Endometrium (tissue), 2 donors: Measurements from ENCODE around the gene WASF2.
"Not testable (repeated sequence)": the region's sequence is repeated elsewhere in the genome, so short reads cannot be mapped to it uniquely, and the experiment has no call there.

Experiments used
- FAIRE-seq: peaks from 2 replicates; lab custom pipeline; 2012; peaks lifted over from hg19 to GRCh38; lab: Jason Lieb, UNC
- donor health status: control.
- donor health status: control.

The WASF2 gene

DNA sequence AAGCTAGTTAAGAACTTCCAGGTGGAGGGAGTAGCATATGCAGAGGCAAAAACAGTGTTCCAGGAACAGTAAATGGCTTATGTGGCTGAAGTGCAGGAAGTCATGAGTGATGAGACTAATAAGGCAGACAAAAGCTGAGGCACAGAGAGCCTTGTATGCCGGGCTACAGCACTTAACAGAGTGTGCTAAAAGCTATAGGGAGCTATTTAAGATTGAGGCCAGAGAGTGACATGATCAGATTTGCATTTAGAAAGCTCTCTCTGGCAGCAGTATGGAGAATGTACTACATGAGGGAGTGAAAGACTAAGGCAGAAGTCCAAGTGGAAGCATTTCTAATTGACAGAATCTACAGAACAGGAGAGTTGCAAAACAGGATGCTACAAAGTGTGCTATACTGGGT is 38.6 kb downstream of the WASF2 start:
- no peak for FAIRE-seq

DNA sequence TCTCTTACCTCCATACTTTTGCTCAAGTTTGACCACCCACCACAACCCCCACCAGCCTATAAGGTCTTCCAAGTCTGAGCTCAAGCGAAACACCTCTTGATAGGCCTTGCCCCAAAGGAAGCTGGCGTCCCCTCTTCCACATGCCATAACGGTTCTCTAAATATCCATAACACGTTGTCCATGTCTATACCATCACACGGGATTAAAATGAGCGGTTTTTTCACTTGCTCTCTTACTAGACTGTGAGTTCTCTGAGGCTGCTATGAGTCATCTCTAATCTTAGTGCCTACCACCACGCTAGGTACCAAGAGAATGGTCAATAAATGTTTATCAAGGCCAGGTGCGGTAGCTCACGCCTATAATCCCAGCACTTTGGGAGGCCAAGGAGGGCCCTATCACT is 41.0 kb downstream of the WASF2 start:
- no peak for FAIRE-seq

DNA sequence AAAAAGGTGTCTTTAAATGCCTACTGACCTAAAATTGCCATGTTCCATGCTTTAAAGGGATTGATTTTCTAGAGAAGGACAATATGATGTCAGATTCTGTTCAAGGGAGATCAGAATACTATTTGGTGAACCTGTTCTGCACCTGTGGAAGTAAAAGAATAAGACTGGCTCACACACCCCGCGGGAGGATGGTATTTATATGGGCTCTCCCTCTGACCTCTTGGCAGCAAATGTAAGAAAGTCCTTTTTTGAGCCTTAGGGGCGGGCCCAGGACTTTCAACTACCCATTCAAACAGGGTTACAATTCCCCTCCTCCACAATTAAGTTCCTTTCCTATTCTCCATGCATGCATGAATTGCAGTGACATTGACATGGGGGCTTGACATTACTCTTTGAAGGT is 42.1 kb downstream of the WASF2 start:
- FAIRE-seq, result no peak

DNA sequence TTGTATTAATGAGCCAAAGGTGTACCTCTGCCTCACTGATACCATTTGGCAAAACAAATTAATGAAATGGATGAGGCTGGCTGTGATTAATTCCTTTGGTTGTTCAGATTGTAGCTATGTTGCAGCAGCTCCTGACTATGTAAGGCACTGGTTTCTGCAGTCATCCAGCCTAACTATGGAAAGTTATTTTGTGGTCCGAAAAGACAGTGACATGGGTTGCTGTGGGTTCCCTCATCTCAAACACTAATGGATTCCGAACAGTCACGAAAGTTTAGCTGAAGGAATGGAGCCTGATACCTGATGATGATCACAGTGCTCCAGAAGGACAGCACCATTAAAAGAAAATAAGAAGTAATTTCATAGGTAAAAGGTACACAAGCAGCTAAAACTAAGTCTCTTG is 42.6 kb downstream of the WASF2 start:
- no peak for FAIRE-seq

DNA sequence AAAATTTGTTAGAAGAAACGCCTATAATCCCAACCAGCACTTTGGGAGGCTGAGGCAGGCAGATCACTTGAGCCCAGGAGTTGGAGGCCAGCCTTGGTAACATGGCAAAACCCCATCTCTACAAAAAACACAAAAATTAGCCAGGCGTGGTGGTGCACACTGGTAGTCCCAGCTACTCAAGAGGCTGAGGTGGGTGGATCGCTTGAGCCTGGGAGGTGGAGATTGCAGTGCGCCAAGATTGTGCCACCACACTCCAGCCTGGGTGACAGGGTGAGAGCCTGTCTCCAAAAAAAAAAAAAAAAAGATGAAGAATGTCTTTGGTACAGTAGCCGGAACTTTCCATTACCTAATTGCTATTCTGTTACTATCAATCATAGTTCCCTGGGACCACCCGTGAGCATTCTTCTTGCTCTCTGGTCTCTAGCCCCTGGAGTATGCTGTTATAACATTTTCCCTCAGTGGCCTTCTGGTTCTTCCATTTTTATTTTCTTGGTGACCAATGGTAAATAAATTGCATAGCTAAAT is 43.4 kb downstream of the WASF2 start:
- no peak for FAIRE-seq

DNA sequence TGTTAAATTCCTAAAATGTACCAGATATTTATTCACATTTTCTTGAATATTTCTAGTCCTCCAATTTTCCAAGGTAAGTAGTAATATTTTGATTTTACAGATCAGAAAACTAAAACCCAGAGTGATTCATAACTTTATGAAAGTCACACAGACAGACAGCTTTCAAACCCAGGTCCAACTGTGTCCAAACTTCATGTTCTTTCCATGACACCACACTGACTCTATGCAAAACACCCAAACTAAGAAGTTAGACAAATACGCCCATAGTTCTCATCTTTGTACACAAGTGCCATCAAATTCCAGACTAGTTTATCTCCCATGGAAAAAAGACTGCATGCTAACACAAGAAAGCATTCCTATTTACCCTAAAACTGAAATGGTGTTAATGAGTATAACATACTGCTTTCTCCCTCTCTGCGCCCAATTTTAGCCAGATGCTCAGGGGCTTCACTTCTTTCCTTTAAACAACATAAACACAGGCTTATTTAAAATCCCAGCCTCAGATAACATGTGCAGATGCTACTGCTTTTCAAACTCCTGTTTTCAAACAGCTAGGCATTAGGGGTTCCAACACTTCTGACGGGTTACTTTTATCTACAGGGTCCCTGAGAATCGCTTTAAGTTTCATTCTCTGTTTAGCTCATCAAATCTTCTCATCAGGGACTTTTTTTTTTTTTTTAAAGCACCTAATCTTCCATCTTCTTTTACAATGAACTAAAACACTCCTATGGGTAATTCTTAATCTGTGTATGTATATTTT is 44.6 kb downstream of the WASF2 start:
- no peak for FAIRE-seq

DNA sequence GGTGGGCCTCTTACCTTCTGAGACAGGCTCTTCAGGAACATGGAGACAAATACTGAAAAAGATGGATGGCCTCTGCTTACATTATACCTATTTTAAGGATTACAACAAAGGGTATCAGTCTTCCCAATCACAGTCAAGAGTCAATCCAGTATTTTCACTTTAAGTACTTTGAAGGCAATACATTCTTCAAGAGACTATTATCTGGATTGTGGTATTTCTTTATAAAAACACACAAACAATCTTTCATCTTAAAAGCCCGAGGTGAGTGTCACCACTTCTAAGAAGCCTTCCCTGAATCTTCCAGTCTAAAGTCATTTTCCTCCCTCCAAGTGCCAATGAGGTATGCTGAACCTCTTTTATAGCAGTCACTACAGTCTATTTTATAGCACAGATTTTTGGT is 45.3 kb downstream of the WASF2 start:
- no peak for FAIRE-seq

DNA sequence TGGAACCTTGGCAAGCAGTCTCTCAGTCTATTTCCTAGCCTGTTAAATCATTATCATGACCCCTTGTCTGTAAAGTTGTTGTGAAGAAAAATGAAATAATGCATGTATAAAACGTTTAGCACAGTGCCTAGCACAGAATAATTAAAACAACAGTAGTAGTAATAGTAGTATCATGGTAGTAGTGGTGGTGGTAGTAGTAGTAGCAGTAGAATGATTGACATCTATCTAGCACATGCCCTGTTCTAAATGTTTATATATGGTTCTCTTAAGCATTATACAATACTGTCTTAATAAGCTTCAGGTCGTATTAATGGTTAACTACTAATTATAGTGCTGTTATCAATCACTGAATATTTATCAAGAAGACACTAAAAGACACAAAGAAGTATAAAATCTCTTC is 50.8 kb downstream of the WASF2 start:
- FAIRE-seq, result no peak

DNA sequence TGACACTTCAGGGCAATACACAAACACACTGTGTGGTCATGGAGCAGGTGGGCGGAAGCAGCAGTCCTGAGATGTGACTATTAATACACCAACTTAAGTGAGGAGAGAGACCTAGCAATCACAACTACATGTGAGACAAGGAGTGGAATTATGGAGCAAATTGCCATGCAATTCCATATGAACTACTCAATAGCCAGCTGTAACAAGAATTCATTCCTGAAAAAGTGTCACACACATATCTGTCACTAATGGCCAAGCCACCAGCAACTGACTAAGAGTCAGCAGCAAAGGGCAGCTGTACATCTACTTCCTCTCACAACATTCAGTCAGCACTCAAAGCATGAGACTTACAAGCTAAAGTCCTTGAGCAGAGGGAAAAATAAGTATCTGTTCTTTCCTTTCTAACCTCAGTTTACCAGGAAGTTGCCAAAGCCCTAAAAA is 51.3 kb downstream of the WASF2 start:
- FAIRE-seq, result no peak

DNA sequence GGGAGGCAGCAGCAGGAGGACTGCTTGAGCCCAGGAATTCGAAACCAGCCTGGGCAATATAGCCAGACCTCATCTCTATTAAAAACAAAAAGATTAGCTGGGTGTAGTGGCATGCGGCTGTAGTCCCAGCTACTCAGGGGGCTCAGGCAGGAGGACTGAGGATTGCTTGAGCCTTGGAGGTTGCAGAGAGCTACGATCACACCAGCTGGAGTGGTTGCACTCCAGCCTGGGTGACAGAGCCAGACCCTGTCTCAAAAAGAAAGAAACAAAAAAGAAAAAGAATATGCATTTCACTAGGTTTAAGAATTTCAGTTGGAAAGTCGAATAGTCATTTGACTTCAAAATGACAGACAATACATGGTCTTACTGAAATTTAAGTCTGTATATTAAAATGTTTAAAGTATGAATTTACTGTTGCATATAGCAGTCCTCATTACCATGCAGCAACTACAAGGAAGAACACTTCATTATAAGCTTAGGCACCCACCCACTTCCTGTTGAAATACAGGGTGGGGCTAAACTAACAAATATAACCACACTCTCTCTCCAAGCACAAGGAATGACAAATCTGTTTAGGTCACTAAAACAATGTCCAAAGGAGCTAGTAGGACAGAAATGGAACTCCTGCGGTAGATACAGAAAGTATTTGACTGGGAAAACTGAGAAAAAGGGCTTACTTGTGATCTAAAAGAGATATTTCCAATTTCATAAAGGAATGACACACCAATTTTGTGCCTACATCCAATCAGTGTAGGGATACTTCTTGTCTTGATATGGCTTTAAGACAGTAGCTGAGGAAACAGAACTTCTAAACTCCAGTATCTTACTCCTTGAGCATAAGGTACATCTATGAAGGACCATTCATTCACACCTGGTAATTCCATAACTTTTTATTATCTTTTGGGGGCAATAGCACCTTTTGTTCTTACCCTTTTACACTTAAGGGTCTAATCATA is 53.5 kb downstream of the WASF2 start:
- FAIRE-seq, result no peak

DNA sequence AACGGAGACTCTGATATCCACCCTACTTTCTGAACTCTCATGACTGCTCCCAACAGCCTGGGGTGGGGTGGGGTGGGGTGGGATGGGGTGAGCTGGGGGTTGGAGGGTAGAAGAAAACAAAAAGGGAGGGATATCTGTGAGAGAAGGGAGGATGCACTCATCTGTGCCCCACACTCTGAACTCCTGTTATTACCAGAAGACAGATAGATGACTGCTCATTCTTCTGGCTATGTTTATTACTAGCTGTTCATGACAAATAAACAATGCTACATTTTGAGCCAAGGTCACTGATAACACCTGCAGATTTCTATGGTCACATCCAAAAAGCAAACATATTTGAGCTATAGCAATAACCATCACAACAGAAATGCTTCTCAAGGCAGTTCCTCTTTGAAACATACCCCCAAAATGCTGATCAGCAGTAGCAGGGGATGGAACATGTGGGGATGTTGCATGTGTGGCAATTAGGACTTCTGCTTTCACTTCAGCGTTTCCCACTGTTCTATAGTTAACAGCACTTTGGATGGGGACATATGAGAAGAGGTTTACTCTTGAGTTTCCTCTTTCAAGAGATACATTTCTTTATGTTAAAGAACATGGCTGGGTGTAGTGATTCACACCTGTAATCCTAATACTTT is 54.3 kb downstream of the WASF2 start:
- no peak for FAIRE-seq

DNA sequence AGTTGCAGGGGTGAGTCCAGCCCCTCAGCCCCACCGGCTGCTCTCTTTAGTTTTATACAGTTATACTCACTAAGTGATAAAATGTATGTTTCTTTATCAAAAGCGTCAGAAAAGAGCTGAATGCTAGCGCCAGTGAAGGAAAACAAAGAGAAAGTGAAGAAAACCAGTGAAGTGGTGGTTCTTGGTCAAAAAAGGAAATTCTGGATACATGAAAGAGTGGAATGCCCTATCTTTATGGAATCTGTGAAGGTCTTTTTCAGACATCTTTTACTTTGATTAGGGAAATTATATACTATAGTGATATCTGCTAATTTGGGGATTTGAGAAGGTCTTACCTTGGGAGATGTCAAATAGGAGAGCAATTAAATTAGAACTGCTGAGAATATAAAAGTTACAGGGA is 56.3 kb downstream of the WASF2 start:
- FAIRE-seq, result no peak

DNA sequence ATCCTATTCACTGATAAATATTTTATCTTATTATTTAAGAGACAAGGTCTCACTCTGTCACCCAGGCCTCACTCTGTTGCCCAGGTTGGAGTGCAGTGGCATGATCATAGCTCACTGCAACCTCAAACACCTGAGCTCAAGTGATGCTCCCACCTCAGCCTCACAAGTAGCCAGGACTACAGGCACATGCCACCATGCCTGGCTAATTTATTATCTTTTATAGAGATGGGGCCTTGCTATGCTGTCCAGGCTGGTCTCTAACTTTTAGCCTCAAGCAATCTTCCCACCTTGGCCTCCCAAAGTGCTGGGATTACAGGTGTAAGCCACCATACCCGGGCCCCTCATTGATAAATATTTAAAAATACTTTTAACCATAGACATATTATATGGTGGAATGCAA is 57.2 kb downstream of the WASF2 start:
- FAIRE-seq, result not testable (repeated sequence)

DNA sequence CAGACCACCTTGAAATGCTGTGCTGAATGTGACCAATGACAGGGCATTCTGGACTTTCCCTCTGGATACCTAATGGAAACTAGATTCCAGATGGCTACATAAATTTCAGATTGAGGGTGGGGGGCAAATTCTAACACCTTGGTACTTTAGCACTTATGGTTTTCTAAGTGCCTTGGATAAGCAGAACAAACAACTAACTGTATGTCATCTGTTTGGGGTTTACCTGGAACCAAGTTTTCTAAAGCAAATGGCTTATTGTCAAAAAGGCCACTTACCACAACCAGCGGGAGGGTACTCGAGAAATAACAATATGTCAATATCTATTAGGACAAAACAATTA is 58.4 kb downstream of the WASF2 start:
- FAIRE-seq, result no peak

DNA sequence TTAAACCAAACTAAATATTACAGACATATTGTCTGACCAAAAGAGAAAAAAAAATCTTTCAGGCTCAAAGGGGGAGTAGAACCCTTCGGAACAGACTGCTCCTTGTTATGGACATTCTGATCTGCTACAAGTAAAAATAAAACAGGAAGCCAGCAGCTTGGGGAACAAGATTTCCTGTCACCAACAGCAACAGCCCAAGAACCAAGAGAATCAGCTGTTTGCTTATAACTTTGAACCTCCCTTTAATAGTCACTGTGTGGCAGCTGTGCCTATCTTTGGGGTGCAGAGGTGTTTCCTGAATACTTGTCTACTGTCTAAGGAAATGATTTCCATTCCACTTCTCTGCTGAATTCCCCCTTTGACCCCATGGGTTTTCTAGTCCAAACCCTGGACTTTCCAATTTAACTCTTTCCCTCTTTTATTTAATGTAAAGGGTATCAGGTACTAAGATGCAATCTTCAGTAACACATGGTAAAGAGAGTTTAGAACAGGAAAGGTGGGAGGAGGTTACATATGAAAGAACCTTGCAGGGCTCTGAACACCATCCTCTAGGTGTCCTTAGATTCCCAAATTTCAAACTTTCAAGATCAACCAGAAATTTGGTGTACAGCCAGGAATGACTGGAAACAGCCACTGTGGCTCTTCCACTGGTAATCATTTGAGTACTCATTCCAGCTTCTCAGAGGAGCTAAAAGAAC is 58.9 kb downstream of the WASF2 start:
- no peak for FAIRE-seq

DNA sequence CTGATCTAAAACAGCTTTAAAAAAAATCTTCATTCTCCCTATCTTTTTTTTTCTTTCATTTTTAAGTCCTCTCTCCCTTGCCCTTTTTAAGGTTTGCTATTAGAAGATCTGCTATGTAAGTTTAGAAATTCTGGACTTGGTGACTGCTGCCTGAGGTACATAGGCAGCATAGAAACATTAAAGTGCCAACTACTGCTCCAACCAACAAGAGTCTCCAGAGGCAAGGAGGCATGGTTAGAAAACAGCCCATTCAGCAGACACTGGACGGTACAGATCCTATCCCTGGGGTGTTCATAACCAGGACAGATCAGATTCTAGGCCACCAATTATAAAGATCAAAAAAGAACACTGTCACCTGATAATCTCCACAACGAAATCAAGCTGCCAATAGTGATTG is 60.9 kb downstream of the WASF2 start:
- FAIRE-seq, result no peak

DNA sequence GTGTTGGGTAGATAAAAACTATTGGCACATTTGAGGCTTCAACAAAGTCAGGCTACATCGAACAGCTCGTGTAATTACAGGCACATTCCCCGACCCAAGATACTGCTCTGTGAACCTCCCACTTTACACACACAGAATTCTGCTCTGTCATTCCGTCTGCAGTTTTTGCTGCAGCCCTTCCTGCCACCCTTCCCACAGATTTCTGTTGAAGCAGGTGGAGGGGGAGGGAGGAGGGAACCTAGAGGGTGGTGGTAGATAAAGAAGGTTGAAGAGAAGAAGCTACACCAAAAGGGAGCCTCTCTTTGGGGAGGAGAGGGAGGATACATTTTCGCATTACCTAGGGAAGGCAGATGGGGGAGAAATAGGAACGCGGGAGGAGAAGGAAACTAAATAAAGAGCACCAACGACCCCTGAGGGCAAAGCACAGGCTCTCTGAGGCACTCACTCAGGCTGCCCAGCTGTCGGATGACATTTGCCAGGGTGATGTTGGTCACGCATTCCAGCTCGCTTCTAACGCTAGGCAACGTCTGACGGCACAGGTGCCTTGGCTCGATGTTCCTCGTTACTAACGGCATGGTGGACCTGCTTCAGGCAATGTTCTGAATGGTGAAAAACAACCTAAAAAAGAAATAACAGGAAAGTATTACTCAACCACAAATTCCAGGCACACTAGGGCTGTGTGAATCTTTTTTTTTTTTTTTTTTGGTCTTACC is 61.5 kb downstream of the WASF2 start:
- FAIRE-seq, result no peak

DNA sequence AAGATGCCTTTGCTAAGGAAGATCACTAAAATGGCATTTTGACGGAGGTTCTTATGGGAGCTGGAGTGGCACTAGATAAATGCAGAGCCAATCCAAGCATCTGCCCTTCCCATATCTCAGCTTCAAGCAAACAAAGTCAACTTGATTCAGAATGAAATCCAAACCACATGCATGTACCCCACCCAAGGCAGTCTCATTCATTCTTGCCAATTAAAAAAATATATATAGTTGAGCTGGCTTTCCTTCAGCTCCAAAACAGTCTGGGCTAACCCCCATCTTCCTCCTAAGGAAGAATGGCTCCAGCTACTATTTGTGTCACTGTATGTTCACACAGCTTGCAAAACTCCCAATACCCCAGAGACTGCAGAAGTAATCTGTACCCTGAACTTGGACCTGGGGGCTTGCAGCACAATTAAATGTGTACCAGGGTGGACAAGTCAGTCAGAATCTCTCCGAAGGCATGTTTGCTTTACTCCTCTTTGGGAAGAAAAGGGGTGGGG is 62.1 kb downstream of the WASF2 start:
- no peak for FAIRE-seq

DNA sequence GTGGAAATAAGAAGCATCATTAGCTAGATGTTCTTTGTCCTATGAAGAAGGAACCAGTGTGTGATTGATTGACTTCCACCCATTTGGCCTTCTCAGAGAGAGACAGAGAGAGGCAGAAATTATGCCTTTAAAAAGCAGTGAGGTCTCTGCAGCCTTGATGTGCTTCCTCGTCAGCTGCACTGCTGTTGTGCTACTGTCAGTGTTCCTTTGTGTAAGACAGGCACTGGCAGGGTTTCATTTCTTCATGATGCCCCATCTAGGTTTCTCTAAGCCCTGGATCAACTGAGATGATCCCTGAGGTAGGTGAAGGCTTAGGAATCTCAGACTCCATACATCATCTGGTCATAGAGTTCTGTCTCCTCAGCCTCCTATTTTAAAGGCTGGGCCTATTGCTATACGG is 62.6 kb downstream of the WASF2 start:
- FAIRE-seq, result no peak

DNA sequence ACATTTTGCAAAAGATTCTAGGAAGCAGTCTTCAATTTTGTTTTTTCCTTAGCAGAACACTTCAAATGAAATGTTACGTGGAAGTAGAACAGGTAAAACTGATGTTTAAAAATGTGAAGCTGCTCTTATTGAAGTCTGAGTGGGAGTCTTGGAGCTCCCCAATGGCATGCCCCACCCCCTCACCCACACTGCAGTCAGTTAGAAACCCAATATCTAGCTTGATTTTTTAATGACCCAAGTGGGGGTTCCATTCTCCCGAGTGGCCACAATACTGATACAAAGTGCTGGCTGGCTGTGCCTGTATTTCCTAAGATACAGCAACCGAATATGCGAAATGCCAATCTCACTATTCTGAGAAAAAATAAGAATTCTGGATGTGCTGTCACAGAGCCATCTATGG is 66.3 kb downstream of the WASF2 start:
- FAIRE-seq, result no peak
